HEK293 (cell line): ENCODE data around the gene PVALEF.

Experiments
- CTCF ChIP-seq: fragments of 450-650 bp; formaldehyde crosslinking; IDR thresholded peaks from 2 replicates; pipeline ENCODE4 v1.5.1; 2016; ENCODE audit warnings: missing biosample characterization, missing genetic modification characterization
- MYNN ChIP-seq: fragments of 450-650 bp; formaldehyde crosslinking; IDR thresholded peaks from 2 replicates; pipeline ENCODE4 v1.5.1; 2016; ENCODE audit warnings: missing biosample characterization, missing genetic modification characterization, borderline replicate concordance
- YY1 ChIP-seq: fragments of 450-650 bp; formaldehyde crosslinking; IDR thresholded peaks from 2 replicates; pipeline ENCODE4 v1.5.1; 2018; ENCODE audit warnings: missing biosample characterization, missing genetic modification characterization
- ZNF175 ChIP-seq: fragments of 450-650 bp; formaldehyde crosslinking; IDR thresholded peaks from 2 replicates; pipeline ENCODE4 v1.5.1; 2016; ENCODE audit warnings: missing biosample characterization, missing genetic modification characterization
- ZNF23 ChIP-seq: fragments of 450-650 bp; formaldehyde crosslinking; IDR thresholded peaks from 2 replicates; pipeline ENCODE4 v1.5.1; 2016; ENCODE audit warnings: missing biosample characterization, missing genetic modification characterization, borderline replicate concordance
- ZNF24 ChIP-seq: fragments of 450-650 bp; formaldehyde crosslinking; IDR thresholded peaks from 2 replicates; pipeline ENCODE4 v1.5.1; 2016; ENCODE audit warnings: missing biosample characterization, missing genetic modification characterization
- ZNF274 ChIP-seq, 2 experiments: fragments of 200-500 bp in 1 of 2; fragments of 450-650 bp in 1 of 2; sonication (Bioruptor generic) in 1 of 2; formaldehyde crosslinking in 1 of 2; IDR thresholded peaks; 2 replicates each; pipeline versions ENCODE4 v1.5.1 to v1.6.1; 2014 to 2016; ENCODE audit warnings: borderline replicate concordance in 1 of 2, inconsistent platforms in 1 of 2, low read length in 1 of 2, missing biosample characterization in 1 of 2, missing genetic modification characterization in 1 of 2
- ZNF549 ChIP-seq: fragments of 450-650 bp; IDR thresholded peaks from 2 replicates; pipeline ENCODE4 v1.5.1; 2018; ENCODE audit warnings: missing biosample characterization, missing genetic modification characterization, mild to moderate bottlenecking, inconsistent platforms, moderate library complexity
- ZNF560 ChIP-seq: fragments of 450-650 bp; formaldehyde crosslinking; IDR thresholded peaks from 2 replicates; pipeline ENCODE4 v1.5.1; 2017; ENCODE audit warnings: missing biosample characterization, missing genetic modification characterization, borderline replicate concordance
- ZNF624 ChIP-seq: fragments of 450-650 bp; formaldehyde crosslinking; IDR thresholded peaks from 2 replicates; pipeline ENCODE4 v1.5.1; 2017; ENCODE audit warnings: missing biosample characterization, missing genetic modification characterization
- ZNF639 ChIP-seq: fragments of 450-650 bp; formaldehyde crosslinking; IDR thresholded peaks from 2 replicates; pipeline ENCODE4 v1.5.1; 2016; ENCODE audit warnings: missing biosample characterization, missing genetic modification characterization
- ZNF792 ChIP-seq: fragments of 450-650 bp; formaldehyde crosslinking; IDR thresholded peaks from 2 replicates; pipeline ENCODE4 v1.5.1; 2016; ENCODE audit warnings: missing biosample characterization, missing genetic modification characterization
- TF ChIP-seq, protein P1 (sequence below): fragments of 450-650 bp; formaldehyde crosslinking; IDR thresholded peaks from 2 replicates; pipeline ENCODE4 v1.5.1; 2017; ENCODE audit warnings: missing biosample characterization, missing genetic modification characterization

- TF ChIP-seq ZNF175 (tag by site-specific recombination) (no peak), ZNF792 (no peak), CTCF (tag by site-specific recombination) (no peak), ZNF274 (IDR thresholded peaks at IDR 0.05; ENCODE audit: low read length) (no peak), ZNF274 (tag by site-specific recombination; IDR thresholded peaks at IDR 0.05; ENCODE audit: borderline replicate concordance) (no peak), ZNF639 (no peak), ZNF560 (tag by site-specific recombination) (no peak), ZNF549 (tag by site-specific recombination) (no peak), ZNF24 (tag by site-specific recombination) (no peak), ZNF23 (tag by site-specific recombination) (no peak), YY1 (no peak), MYNN (tag by site-specific recombination) (no peak), ZNF624 (no peak)
- TF ChIP-seq, protein P1, sequence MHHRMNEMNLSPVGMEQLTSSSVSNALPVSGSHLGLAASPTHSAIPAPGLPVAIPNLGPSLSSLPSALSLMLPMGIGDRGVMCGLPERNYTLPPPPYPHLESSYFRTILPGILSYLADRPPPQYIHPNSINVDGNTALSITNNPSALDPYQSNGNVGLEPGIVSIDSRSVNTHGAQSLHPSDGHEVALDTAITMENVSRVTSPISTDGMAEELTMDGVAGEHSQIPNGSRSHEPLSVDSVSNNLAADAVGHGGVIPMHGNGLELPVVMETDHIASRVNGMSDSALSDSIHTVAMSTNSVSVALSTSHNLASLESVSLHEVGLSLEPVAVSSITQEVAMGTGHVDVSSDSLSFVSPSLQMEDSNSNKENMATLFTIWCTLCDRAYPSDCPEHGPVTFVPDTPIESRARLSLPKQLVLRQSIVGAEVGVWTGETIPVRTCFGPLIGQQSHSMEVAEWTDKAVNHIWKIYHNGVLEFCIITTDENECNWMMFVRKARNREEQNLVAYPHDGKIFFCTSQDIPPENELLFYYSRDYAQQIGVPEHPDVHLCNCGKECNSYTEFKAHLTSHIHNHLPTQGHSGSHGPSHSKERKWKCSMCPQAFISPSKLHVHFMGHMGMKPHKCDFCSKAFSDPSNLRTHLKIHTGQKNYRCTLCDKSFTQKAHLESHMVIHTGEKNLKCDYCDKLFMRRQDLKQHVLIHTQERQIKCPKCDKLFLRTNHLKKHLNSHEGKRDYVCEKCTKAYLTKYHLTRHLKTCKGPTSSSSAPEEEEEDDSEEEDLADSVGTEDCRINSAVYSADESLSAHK (tag by site-specific recombination), result no peak
Observed at GRCh38 chr17:81134064-81134781, 31.1 kb upstream of the PVALEF start.
